ENCODE measurements around the gene SLC6A6.

DNA sequence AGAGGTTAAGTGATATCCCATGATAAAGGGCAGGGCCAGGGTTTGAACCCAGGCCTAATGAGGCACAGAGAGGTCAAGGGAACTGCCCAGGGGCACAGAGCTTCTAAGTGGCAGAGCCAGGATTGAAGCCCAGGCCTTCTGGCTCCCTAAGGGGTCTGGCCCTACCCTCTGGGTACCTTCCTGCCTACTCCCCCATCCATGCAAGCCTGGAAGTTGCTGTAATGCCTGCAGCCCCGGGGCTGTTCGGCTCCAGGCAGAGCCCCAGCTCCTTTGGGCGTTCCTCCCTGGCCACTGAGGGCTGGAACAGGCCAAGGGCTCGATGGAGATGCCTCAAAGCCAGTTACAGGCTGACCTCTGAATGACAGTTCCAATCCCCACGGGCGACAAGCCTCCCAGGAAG lies 133.2 kb downstream of the SLC6A6 start:
- TF ChIP-seq, protein P1, sequence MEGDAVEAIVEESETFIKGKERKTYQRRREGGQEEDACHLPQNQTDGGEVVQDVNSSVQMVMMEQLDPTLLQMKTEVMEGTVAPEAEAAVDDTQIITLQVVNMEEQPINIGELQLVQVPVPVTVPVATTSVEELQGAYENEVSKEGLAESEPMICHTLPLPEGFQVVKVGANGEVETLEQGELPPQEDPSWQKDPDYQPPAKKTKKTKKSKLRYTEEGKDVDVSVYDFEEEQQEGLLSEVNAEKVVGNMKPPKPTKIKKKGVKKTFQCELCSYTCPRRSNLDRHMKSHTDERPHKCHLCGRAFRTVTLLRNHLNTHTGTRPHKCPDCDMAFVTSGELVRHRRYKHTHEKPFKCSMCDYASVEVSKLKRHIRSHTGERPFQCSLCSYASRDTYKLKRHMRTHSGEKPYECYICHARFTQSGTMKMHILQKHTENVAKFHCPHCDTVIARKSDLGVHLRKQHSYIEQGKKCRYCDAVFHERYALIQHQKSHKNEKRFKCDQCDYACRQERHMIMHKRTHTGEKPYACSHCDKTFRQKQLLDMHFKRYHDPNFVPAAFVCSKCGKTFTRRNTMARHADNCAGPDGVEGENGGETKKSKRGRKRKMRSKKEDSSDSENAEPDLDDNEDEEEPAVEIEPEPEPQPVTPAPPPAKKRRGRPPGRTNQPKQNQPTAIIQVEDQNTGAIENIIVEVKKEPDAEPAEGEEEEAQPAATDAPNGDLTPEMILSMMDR (IDR thresholded peaks at IDR 0.05; ENCODE audit: insufficient read depth, low read length, poor library complexity, severe bottlenecking) = no peak
- TF ChIP-seq EZH2phosphoT487 (conservative IDR thresholded peaks at IDR 0.05; ENCODE audit: low read length) = no peak

All from SU-DHL-6 (cell line).